ENCODE data around the gene SMURF1.

SMURF1 gene

GRCh38 chr7:99038086-99038855, 105.6 kb downstream of the SMURF1 start:
- no peak for DNase-seq (ENCODE audit: insufficient read length, low spot score)
- no peak for FAIRE-seq
- TF ChIP-seq POU2F2 (IDR thresholded peaks at IDR 0.05; ENCODE audit: low read depth, low read length) (no peak), SPI1 (IDR thresholded peaks at IDR 0.05; ENCODE audit: low read depth, low read length) (no peak), POLR2AphosphoS5 (IDR thresholded peaks at IDR 0.05; ENCODE audit: low read depth, low read length) (no peak), POLR2A (IDR thresholded peaks at IDR 0.05; ENCODE audit: low read depth, low read length) (no peak), PAX5 (IDR thresholded peaks at IDR 0.05; ENCODE audit: insufficient read depth, low read length, severe bottlenecking) (no peak), TAF1 (IDR thresholded peaks at IDR 0.05; ENCODE audit: low read depth, low read length) (no peak)

GRCh38 chr7:99037327-99037940, 106.5 kb downstream of the SMURF1 start:
- TF ChIP-seq PAX5 (IDR thresholded peaks at IDR 0.05; ENCODE audit: insufficient read depth, low read length, severe bottlenecking) (no peak), SPI1 (IDR thresholded peaks at IDR 0.05; ENCODE audit: low read depth, low read length) (no peak), POLR2AphosphoS5 (IDR thresholded peaks at IDR 0.05; ENCODE audit: low read depth, low read length) (no peak), TAF1 (IDR thresholded peaks at IDR 0.05; ENCODE audit: low read depth, low read length) (no peak), POLR2A (IDR thresholded peaks at IDR 0.05; ENCODE audit: low read depth, low read length) (no peak), POU2F2 (IDR thresholded peaks at IDR 0.05; ENCODE audit: low read depth, low read length) (no peak)
- DNase-seq (ENCODE audit: insufficient read length, low spot score) (no peak), FAIRE-seq (no peak)

- TF ChIP-seq TAF1 (IDR thresholded peaks at IDR 0.05; ENCODE audit: low read depth, low read length) (no peak), POLR2A (IDR thresholded peaks at IDR 0.05; ENCODE audit: low read depth, low read length) (0 out of 2 replicates have a peak, but pooled peaks have one; percentile 28)
- FAIRE-seq (no peak), DNase-seq (ENCODE audit: insufficient read length, low spot score) (no peak)
Measured at GRCh38 chr7:99036546-99037111, 107.3 kb downstream of the SMURF1 start.

GRCh38 chr7:99035723-99036545, 108.0 kb downstream of the SMURF1 start:
- no peak for DNase-seq (ENCODE audit: insufficient read length, low spot score)
- TF ChIP-seq POLR2A (IDR thresholded peaks at IDR 0.05; ENCODE audit: low read depth, low read length) (no peak), SPI1 (IDR thresholded peaks at IDR 0.05; ENCODE audit: low read depth, low read length) (no peak), PAX5 (IDR thresholded peaks at IDR 0.05; ENCODE audit: insufficient read depth, low read length, severe bottlenecking) (no peak), POLR2AphosphoS5 (IDR thresholded peaks at IDR 0.05; ENCODE audit: low read depth, low read length) (no peak), POU2F2 (IDR thresholded peaks at IDR 0.05; ENCODE audit: low read depth, low read length) (no peak), TAF1 (IDR thresholded peaks at IDR 0.05; ENCODE audit: low read depth, low read length) (no peak)
- no peak for FAIRE-seq

- TF ChIP-seq POU2F2 (IDR thresholded peaks at IDR 0.05; ENCODE audit: low read depth, low read length) (no peak), TAF1 (IDR thresholded peaks at IDR 0.05; ENCODE audit: low read depth, low read length) (no peak)
- FAIRE-seq (no peak), DNase-seq (ENCODE audit: insufficient read length, low spot score) (no peak)
Measured at GRCh38 chr7:99034932-99035722, 108.8 kb downstream of the SMURF1 start.

GRCh38 chr7:99033765-99034164, 110.1 kb downstream of the SMURF1 start:
- TF ChIP-seq TAF1 (IDR thresholded peaks at IDR 0.05; ENCODE audit: low read depth, low read length), result no peak
- no peak; the same call in 1 of the 2 replicates for TF ChIP-seq POLR2A (IDR thresholded peaks at IDR 0.05; ENCODE audit: low read depth, low read length)
- no peak for TF ChIP-seq POU2F2 (IDR thresholded peaks at IDR 0.05; ENCODE audit: low read depth, low read length)
- no peak for TF ChIP-seq POLR2AphosphoS5 (IDR thresholded peaks at IDR 0.05; ENCODE audit: low read depth, low read length)
- TF ChIP-seq SPI1 (IDR thresholded peaks at IDR 0.05; ENCODE audit: low read depth, low read length), result no peak
- no peak for TF ChIP-seq PAX5 (IDR thresholded peaks at IDR 0.05; ENCODE audit: insufficient read depth, low read length, severe bottlenecking)
- no peak for FAIRE-seq
- DNase-seq (ENCODE audit: insufficient read length, low spot score), result no peak

- no peak for DNase-seq (ENCODE audit: insufficient read length, low spot score)
- no peak for TF ChIP-seq TAF1 (IDR thresholded peaks at IDR 0.05; ENCODE audit: low read depth, low read length)
- no peak for FAIRE-seq
Measured at GRCh38 chr7:99032928-99033327, 111.0 kb downstream of the SMURF1 start.

GRCh38 chr7:99031496-99031895, 112.4 kb downstream of the SMURF1 start:
- FAIRE-seq (no peak), DNase-seq (ENCODE audit: insufficient read length, low spot score) (no peak)
- TF ChIP-seq POLR2AphosphoS5 (IDR thresholded peaks at IDR 0.05; ENCODE audit: low read depth, low read length) (no peak), TAF1 (IDR thresholded peaks at IDR 0.05; ENCODE audit: low read depth, low read length) (no peak), POLR2A (IDR thresholded peaks at IDR 0.05; ENCODE audit: low read depth, low read length) (no peak), PAX5 (IDR thresholded peaks at IDR 0.05; ENCODE audit: insufficient read depth, low read length, severe bottlenecking) (no peak), POU2F2 (IDR thresholded peaks at IDR 0.05; ENCODE audit: low read depth, low read length) (no peak), SPI1 (IDR thresholded peaks at IDR 0.05; ENCODE audit: low read depth, low read length) (no peak)

GRCh38 chr7:99030951-99031350, 113.0 kb downstream of the SMURF1 start:
- no peak for DNase-seq (ENCODE audit: insufficient read length, low spot score)
- FAIRE-seq, result no peak
- TF ChIP-seq SPI1 (IDR thresholded peaks at IDR 0.05; ENCODE audit: low read depth, low read length) (no peak), TAF1 (IDR thresholded peaks at IDR 0.05; ENCODE audit: low read depth, low read length) (no peak), POLR2AphosphoS5 (IDR thresholded peaks at IDR 0.05; ENCODE audit: low read depth, low read length) (no peak), POU2F2 (IDR thresholded peaks at IDR 0.05; ENCODE audit: low read depth, low read length) (no peak), PAX5 (IDR thresholded peaks at IDR 0.05; ENCODE audit: insufficient read depth, low read length, severe bottlenecking) (no peak), POLR2A (IDR thresholded peaks at IDR 0.05; ENCODE audit: low read depth, low read length) (no peak)

All from GM12891 (cell line).